IPS-18a (cell line): ENCODE results near the gene HIBADH.
"Not testable (repeated sequence)": the region's sequence is repeated elsewhere in the genome, so short reads cannot be mapped to it uniquely, and the experiment has no call there.

Experiments
- H3K27ac ChIP-seq: one replicate; pipeline ENCODE4 v1.5.1; 2013; ENCODE audit warnings: low read length
- H3K27me3 ChIP-seq: one replicate; pipeline ENCODE4 v1.6.1; 2013; ENCODE audit warnings: mild to moderate bottlenecking, low read length; ENCODE audit not compliant: control insufficient read depth, insufficient read depth
- H3K36me3 ChIP-seq: one replicate; pipeline ENCODE4 v1.6.1; 2013; ENCODE audit warnings: low read depth, low read length; ENCODE audit not compliant: control insufficient read depth
- H3K4me1 ChIP-seq: one replicate; pipeline ENCODE4 v1.6.1; 2013; ENCODE audit warnings: low read depth, low read length; ENCODE audit not compliant: control insufficient read depth
- H3K4me3 ChIP-seq: one replicate; pipeline ENCODE4 v1.5.1; 2013; ENCODE audit warnings: low read length
- H3K9ac ChIP-seq: one replicate; pipeline ENCODE4 v1.6.1; 2013; ENCODE audit warnings: mild to moderate bottlenecking, low read length, moderate library complexity
- H3K9me3 ChIP-seq: one replicate; pipeline ENCODE4 v1.6.1; 2013; ENCODE audit warnings: low read depth, low read length; ENCODE audit not compliant: control insufficient read depth

The HIBADH gene

DNA sequence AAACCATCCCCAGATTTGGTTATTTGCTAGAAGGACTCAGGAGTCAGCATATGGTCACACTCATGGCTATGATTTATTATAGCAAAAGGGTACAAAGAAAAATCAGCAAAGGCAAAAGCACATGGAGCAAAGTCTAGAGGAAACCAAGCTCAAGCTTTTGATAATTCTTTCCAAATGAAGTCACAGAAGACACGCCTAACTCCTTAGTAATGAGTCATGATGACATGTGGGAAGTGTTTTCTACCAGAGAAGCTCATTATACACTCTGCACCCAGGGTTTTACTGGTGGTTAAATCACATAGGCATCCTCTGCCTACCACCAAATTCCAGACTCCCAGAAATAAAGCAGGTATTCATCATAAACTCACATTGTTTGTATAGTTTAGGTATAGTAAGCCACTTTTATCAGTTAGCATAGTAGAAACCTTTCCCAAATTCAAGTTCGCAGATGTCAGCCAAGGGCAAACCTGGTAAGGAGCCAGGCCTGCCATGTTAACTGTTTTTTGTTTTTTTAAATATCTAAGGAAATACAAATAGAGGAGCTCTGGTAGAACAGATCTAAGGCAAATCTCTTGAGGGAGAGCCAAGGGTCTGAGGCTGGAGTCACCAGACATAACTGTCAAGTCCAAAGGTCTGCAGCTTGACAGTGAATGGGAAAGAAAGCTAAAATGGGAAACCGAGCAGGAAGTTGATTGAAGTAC, 15.4 kb upstream of the HIBADH start:
- Histone ChIP-seq H3K27me3 (no peaks in the 10 kb centered on the region), H3K4me1 (no peaks in the 10 kb centered on the region), H3K9ac (no peak overlapping the region), H3K36me3 (no peaks in the 10 kb centered on the region), H3K9me3 (no peaks in the 10 kb centered on the region), H3K27ac (no peak overlapping the region), H3K4me3 (no peak overlapping the region)

- H3K27me3 ChIP-seq, H3K4me1 ChIP-seq, H3K27ac ChIP-seq, H3K4me3 ChIP-seq, H3K9ac ChIP-seq, H3K36me3 ChIP-seq, H3K9me3 ChIP-seq: not testable (repeated sequence)
Measured at GRCh38 chr7:27674126-27674525, 11.4 kb upstream of the HIBADH start.

- no peak overlapping the region for H3K9ac ChIP-seq
- H3K27ac ChIP-seq, result no peak overlapping the region
- H3K4me1 ChIP-seq, result no peaks in the 10 kb centered on the region
- no peaks in the 10 kb centered on the region for H3K36me3 ChIP-seq
- no peak overlapping the region for H3K4me3 ChIP-seq
- no peaks in the 10 kb centered on the region for H3K27me3 ChIP-seq
- no peaks in the 10 kb centered on the region for H3K9me3 ChIP-seq
Measured at GRCh38 chr7:27671675-27672074, 9.0 kb upstream of the HIBADH start.

DNA sequence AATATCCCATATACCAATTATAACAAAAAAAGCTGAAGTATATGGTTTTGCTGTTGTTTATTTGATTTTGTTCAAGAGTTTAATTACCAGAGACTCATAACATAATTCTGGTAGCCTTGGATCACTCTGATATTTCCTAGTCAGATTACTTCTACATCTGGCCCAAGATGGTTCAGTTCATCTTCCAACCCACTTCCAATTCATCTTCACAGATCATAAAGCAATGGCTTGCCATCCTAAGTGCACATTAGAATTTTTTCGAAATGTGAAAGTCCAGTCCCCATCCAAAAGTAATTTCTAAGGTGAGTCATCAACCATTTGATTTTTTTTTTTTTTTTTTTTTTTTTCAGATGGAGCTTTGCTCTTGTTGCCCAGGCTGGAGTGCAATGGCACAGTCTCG, 8.0 kb upstream of the HIBADH start:
- Histone ChIP-seq H3K27me3 (no peaks in the 10 kb centered on the region), H3K9me3 (no peaks in the 10 kb centered on the region), H3K36me3 (no peaks in the 10 kb centered on the region), H3K4me3 (no peak overlapping the region), H3K4me1 (no peaks in the 10 kb centered on the region), H3K9ac (no peak overlapping the region), H3K27ac (no peak overlapping the region)

- no peaks in the 10 kb centered on the region for H3K36me3 ChIP-seq
- H3K9ac ChIP-seq, result no peak overlapping the region
- H3K4me3 ChIP-seq, result no peak overlapping the region
- no peaks in the 10 kb centered on the region for H3K4me1 ChIP-seq
- no peaks in the 10 kb centered on the region for H3K27me3 ChIP-seq
- H3K27ac ChIP-seq, result no peak overlapping the region
- H3K9me3 ChIP-seq, result no peaks in the 10 kb centered on the region
Measured at GRCh38 chr7:27670177-27670576, 7.5 kb upstream of the HIBADH start.

GRCh38 chr7:27665531-27665930, 2.8 kb upstream of the HIBADH start:
- Histone ChIP-seq H3K27me3 (peaks cover 8% of the 10 kb centered on the region), H3K4me1 (no peaks in the 10 kb centered on the region), H3K27ac (no peak overlapping the region), H3K36me3 (no peaks in the 10 kb centered on the region), H3K9me3 (no peaks in the 10 kb centered on the region), H3K4me3 (no peak overlapping the region), H3K9ac (no peak overlapping the region)

DNA sequence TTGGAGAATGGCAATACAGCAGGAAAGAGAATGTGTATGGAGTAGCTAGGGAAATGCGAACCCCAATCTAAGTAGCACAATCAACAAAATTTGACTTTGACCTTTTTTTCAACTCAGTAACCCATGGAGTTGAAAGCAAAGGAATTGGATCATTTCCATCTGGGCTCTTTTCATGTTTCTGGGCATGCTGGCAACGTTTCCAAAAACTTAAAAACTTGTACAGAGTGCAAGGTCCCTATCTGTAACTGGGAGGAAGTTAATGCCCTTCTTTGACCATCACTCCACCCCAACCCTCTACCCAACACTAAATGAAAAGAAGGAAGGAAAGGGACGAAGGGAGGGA, 1.3 kb upstream of the HIBADH start:
- Histone ChIP-seq H3K9me3 (no peaks in the 10 kb centered on the region), H3K4me3 (no peak overlapping the region), H3K27ac (no peak overlapping the region), H3K27me3 (peaks cover 8% of the 10 kb centered on the region), H3K9ac (no peak overlapping the region), H3K4me1 (no peaks in the 10 kb centered on the region), H3K36me3 (no peaks in the 10 kb centered on the region)

DNA sequence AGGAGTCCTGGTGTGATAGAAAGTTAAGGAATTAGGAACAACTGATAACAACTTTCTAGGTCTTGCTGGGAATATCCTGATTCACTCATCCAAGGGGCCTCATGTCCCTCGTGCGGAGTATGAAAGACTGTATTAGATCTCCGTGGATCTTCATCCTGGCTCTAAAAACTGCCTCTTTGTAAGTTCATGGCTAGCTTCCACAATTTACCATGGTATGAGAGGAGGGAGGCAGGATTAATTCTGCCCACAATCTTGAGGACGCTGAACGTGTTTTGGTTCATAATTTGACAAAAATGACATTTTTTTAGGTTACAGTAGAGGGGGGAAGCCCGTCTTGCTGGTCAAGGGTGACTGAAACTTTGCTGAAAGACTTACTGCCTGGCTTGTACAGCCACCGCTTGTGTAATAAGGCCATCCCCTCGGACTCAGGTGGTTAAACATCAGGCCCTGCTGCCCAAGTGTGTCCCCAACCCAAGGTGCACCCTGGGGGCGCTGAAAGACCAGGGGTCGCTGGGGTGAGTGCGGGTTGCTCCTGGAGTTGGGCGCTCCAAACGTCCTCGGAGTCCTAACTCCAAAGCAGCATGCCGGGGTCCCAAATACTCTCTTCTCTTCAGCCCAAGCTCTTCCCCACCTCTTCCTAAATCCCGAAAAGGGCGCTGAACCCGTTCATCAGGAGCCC, 733 bp downstream of the HIBADH start:
- Histone ChIP-seq H3K9me3 (no peaks in the 10 kb centered on the region), H3K4me1 (no peaks in the 10 kb centered on the region), H3K27ac (no peak overlapping the region), H3K36me3 (no peaks in the 10 kb centered on the region), H3K27me3 (peaks cover 8% of the 10 kb centered on the region), H3K4me3 (peak overlapping the region; percentile 79), H3K9ac (peak overlapping the region; percentile 86)

DNA sequence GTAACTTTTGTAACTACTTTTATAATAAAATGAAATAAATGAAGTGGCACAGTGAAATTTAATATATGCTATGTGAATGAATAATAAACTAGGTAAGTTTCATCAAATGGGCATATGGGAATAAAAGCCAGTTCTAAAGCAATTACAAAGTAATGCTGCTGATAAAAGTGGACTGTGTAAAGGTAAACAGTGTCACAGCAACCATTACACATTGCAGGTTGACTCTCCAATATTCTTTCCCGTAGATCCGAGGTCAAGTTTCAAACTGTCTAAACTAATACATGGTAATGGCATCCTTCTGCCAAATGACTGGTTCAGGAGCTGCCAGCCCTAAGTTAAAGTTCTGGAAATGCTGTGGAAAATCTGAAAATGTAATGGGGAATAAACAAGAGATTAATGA, 6.0 kb downstream of the HIBADH start:
- Histone ChIP-seq H3K27ac (no peak overlapping the region), H3K36me3 (no peaks in the 10 kb centered on the region), H3K27me3 (no peaks in the 10 kb centered on the region), H3K4me1 (no peaks in the 10 kb centered on the region), H3K9ac (no peak overlapping the region), H3K9me3 (no peaks in the 10 kb centered on the region), H3K4me3 (no peak overlapping the region)

- Histone ChIP-seq H3K9me3 (no peaks in the 10 kb centered on the region), H3K4me3 (no peak overlapping the region), H3K9ac (no peak overlapping the region), H3K27me3 (no peaks in the 10 kb centered on the region), H3K27ac (no peak overlapping the region), H3K36me3 (no peaks in the 10 kb centered on the region), H3K4me1 (no peaks in the 10 kb centered on the region)
Measured at GRCh38 chr7:27655184-27655583, 7.5 kb downstream of the HIBADH start.

DNA sequence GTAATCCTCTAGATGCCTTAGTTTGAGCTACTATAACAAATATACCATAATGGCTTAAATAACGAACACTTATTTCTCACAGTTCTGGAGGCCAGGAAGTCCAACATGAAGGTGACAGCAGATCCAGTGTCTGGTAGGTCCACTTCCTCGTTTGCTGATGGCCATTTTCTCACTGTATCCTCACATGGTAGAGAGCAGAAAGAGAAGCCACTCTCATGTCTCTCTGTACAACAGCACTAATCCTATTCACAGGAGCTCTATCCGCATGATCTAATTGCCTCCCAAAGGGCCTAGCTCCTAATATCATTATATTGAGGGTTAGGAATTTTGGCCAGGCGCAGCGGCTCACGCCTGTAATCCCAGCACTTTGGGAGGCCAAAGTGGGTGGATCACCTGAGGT, 10.2 kb downstream of the HIBADH start:
- H3K9me3 ChIP-seq, result no peaks in the 10 kb centered on the region
- H3K4me1 ChIP-seq, result no peaks in the 10 kb centered on the region
- H3K36me3 ChIP-seq, result peaks cover 17% of the 10 kb centered on the region
- no peak overlapping the region for H3K27ac ChIP-seq
- no peaks in the 10 kb centered on the region for H3K27me3 ChIP-seq
- H3K9ac ChIP-seq, result no peak overlapping the region
- no peak overlapping the region for H3K4me3 ChIP-seq

GRCh38 chr7:27651702-27652101, 11.0 kb downstream of the HIBADH start:
- peaks cover 23% of the 10 kb centered on the region for H3K36me3 ChIP-seq
- no peaks in the 10 kb centered on the region for H3K27me3 ChIP-seq
- H3K27ac ChIP-seq, result no peak overlapping the region
- no peak overlapping the region for H3K4me3 ChIP-seq
- no peaks in the 10 kb centered on the region for H3K9me3 ChIP-seq
- H3K9ac ChIP-seq, result no peak overlapping the region
- no peaks in the 10 kb centered on the region for H3K4me1 ChIP-seq
